ENCODE results near the gene CACNA1H.

DNA sequence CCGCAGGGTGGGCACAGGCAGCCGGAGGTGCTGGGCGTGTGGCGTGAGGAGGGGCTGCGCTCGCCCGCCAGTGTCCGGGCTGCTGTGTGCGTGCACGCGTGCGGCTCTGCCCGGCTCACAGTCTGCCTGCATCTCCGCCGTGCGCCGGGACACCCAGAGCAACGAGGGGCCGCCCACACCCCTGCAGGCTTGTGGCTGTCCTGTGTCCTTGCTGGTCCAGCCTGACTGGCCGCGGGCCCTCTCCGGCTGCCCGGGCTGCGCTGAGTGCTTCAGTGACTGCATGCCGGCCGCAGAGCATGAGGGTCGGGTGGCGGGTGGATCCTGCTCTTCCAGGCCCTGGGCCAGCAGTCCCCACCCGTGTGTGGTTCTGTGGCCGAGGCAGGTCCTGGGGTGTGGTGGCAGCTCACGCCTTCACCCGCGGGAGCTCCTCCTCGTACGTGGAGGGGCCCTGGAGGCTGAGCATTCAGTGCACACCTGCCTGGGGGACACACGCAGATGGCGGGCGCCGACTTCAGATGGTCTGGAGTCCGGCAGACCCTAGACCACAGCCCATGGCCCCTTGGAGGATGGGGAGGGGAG lies 59.8 kb downstream of the CACNA1H start:
- TF ChIP-seq POLR2AphosphoS5 (IDR thresholded peaks at IDR 0.05; ENCODE audit: insufficient read depth, low read depth, low read length): no peak
- no peak for TF ChIP-seq POLR2A (IDR thresholded peaks at IDR 0.05; ENCODE audit: low read depth, low read length)
- no peak for TF ChIP-seq CTCF (IDR thresholded peaks at IDR 0.05; ENCODE audit: extremely low read depth in 1 of 2, insufficient read depth in 1 of 2, low read depth in 1 of 2, low read length in 2 of 2)

Measured in endothelial cell of umbilical vein (primary cell).